Right lobe of liver (tissue), 4 donors: ENCODE data around the gene CALML5.

Experiments used
- POLR2A ChIP-seq: fragments of 450-650 bp; IDR thresholded peaks from one replicate; pipeline ENCODE4 v1.6.1; 2017; ENCODE audit warnings: antibody characterized with exemption, mild to moderate bottlenecking
- TF ChIP-seq, protein P1 (sequence below), 4 donors: fragments of 200-600 bp in 3 of 4; fragments of 450-650 bp in 1 of 4; IDR thresholded peaks; one replicate each; pipeline versions ENCODE4 v1.5.1 to v1.8.0; 2016 to 2022; ENCODE audit warnings: antibody characterized with exemption in 4 of 4, mild to moderate bottlenecking in 2 of 4
- donor health status: DM: no; HTN: no; CAD: no.
- donor health status: DM: no; HTN: no; CAD: no.
- donor health status: DM: no; HTN: yes; CAD: no.

DNA sequence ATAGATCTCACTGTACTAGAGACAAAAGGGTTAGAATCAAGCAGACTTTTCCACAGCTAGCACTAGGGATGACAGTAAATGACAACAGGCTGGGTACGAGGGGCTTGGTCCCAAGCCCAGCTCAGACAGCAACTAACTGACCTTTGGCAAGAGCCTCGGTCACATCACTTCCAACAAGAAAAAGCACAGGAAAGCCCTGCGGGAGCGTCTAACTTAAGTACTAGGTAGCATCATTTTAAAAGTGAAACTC is 48.2 kb upstream of the CALML5 start:
- TF ChIP-seq POLR2A = no peak
- TF ChIP-seq, protein P1, sequence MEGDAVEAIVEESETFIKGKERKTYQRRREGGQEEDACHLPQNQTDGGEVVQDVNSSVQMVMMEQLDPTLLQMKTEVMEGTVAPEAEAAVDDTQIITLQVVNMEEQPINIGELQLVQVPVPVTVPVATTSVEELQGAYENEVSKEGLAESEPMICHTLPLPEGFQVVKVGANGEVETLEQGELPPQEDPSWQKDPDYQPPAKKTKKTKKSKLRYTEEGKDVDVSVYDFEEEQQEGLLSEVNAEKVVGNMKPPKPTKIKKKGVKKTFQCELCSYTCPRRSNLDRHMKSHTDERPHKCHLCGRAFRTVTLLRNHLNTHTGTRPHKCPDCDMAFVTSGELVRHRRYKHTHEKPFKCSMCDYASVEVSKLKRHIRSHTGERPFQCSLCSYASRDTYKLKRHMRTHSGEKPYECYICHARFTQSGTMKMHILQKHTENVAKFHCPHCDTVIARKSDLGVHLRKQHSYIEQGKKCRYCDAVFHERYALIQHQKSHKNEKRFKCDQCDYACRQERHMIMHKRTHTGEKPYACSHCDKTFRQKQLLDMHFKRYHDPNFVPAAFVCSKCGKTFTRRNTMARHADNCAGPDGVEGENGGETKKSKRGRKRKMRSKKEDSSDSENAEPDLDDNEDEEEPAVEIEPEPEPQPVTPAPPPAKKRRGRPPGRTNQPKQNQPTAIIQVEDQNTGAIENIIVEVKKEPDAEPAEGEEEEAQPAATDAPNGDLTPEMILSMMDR (IDR thresholded peaks at IDR 0.05) = no peak
